Transverse colon (tissue), 3 donors: ENCODE results near the gene PCDHGA9.
"Not testable (repeated sequence)": the region's sequence is repeated elsewhere in the genome, so short reads cannot be mapped to it uniquely, and the experiment has no call there.

Experiments used
- CTCF ChIP-seq, 5 experiments: fragments of 200-600 bp in 3 of 5; fragments of 450-650 bp in 2 of 5; sonication (generic) in 3 of 5; IDR thresholded peaks; 1 replicate in 2 of 5; 2 replicates in 3 of 5; pipeline ENCODE4 v1.5.1; 2016 to 2017; ENCODE audit warnings: antibody characterized with exemption in 5 of 5, inconsistent platforms in 3 of 5, mild to moderate bottlenecking in 2 of 5, moderate library complexity in 1 of 5
- EP300 ChIP-seq: sonication (generic); formaldehyde crosslinking; IDR thresholded peaks from one replicate; pipeline ENCODE4 v1.6.1; 2017; ENCODE audit warnings: antibody characterized with exemption, low read depth
- POLR2A ChIP-seq: fragments of 450-650 bp; IDR thresholded peaks from one replicate; pipeline ENCODE4 v1.6.1; 2016; ENCODE audit warnings: antibody characterized with exemption, mild to moderate bottlenecking, moderate library complexity

- not testable (repeated sequence) for TF ChIP-seq CTCF (IDR thresholded peaks at IDR 0.05); POLR2A; EP300
Observed at GRCh38 chr5:141375444-141376155, 27.0 kb upstream of the PCDHGA9 start.
